Right cardiac atrium (tissue), 5 donors: Measurements from ENCODE around the gene AQP1. TPM values are rescaled to one million over a fixed set of nuclear protein-coding genes. Genes with fewer than 3 reads are reported as not detected.
A peak's percentile ranks its signal among the peaks of the same experiment; 100 is the strongest.

Experiments used
- ATAC-seq, 2 donors: fragments of 200-7000 bp; cut with Tn5 transposase; one replicate each; pipeline versions ENCODE4 v1.8.0 to v1.9.1; 2020; ENCODE audit warnings: moderate library complexity in 2 of 2, mild to moderate bottlenecking in 1 of 2
- DNase-seq, 3 donors: peaks; one replicate each; pipeline ENCODE4 v3.0.0-alpha.2; 2020
- H3K27ac ChIP-seq: one replicate; pipeline ENCODE4 v1.5.1; 2013; ENCODE audit warnings: mild to moderate bottlenecking, low read length, control low read depth, moderate library complexity
- H3K27me3 ChIP-seq: one replicate; pipeline ENCODE4 v1.6.1; 2013; ENCODE audit not compliant: control insufficient read depth, insufficient read depth
- H3K4me1 ChIP-seq: one replicate; pipeline ENCODE4 v1.6.1; 2013; ENCODE audit warnings: low read length; ENCODE audit not compliant: control insufficient read depth, insufficient read depth
- H3K4me3 ChIP-seq: one replicate; pipeline ENCODE4 v1.5.1; 2013; ENCODE audit warnings: low read length, control low read depth
- H3K9me3 ChIP-seq: one replicate; pipeline ENCODE4 v1.6.1; 2013; ENCODE audit warnings: low read length; ENCODE audit not compliant: control insufficient read depth
- WGBS: extraction: QIAGEN DNeasy Blood & Tissue Kit; methylation state at CpG from one replicate; pipeline ENCODE4 v1.1.7; 2013; 5-methylcytosine and 5-hydroxymethylcytosine counted together
- intact Hi-C, 4 donors: fragments of 100-400 bp; cut with DNase I; formaldehyde crosslinking; loops; one replicate each; pipeline versions ENCODE4 v1.11.0 to v1.14.0; 2022 to 2023
- polyA plus RNA-seq: library from polyadenylated mRNA; stranded (reverse); fragments of 200-250 nt; gene quantifications from one replicate; pipeline ENCODE4 v1.2.3, GENCODE V29; 2013
- total RNA-seq, 4 donors: library from RNA; stranded (reverse); fragmentation: NEBNext Ultra II Directional; extraction: Animal tissue kit (Norgen Biotek cat#: 25700); gene quantifications; one replicate each; pipeline ENCODE4 v1.2.1, GENCODE V29; 2021
- donor health status: healthy with polysubstance abuse.
- donor health status: DM: no; HTN: yes; CAD: no.
- donor health status: DM: no; HTN: no; CAD: no.
- donor health status: DM: no; HTN: yes; CAD: no; lungs with severe emphysema.
- donor health status: DM: yes; HTN: yes; CAD: no.

AQP1 gene
- total and polyA plus RNA-seq, 5 donors, result 187 to 254 (median 219) TPM

GRCh38 chr7:30928254-30928872 is 16.7 kb downstream of the AQP1 start:
- no peak overlapping the region for H3K4me3 ChIP-seq
- intact Hi-C loops, result no loop called here
- no peaks in the 10 kb centered on the region for H3K9me3 ChIP-seq
- no peak overlapping the region for H3K27ac ChIP-seq
- peak in 1 of 2 donors; percentile 3 for ATAC-seq
- DNase-seq, result peak in 2 of 3 donors; percentile 7 to 12
- peaks cover 9% of the 10 kb centered on the region for H3K4me1 ChIP-seq
- no peaks in the 10 kb centered on the region for H3K27me3 ChIP-seq
- 96% methylated on average over 13 of the region's 13 CpGs for WGBS

- H3K4me1 ChIP-seq, result peaks cover 9% of the 10 kb centered on the region
- no peak overlapping the region for H3K4me3 ChIP-seq
- ATAC-seq, result no peak
- 81% methylated on average over 4 of the region's 4 CpGs for WGBS
- no peak overlapping the region for H3K27ac ChIP-seq
- H3K9me3 ChIP-seq, result no peaks in the 10 kb centered on the region
- intact Hi-C loops, result no loop called here
- peak in 1 of 3 donors; percentile 4 for DNase-seq
- H3K27me3 ChIP-seq, result no peaks in the 10 kb centered on the region
Measured at GRCh38 chr7:30929686-30930085, 18.0 kb downstream of the AQP1 start.

GRCh38 chr7:30930621-30931020 is 19.0 kb downstream of the AQP1 start:
- DNase-seq (peak; percentile 15 to 56 (median 52)), ATAC-seq (no peak)
- Histone ChIP-seq H3K4me3 (no peak overlapping the region), H3K9me3 (no peaks in the 10 kb centered on the region), H3K27me3 (no peaks in the 10 kb centered on the region), H3K4me1 (peaks cover 9% of the 10 kb centered on the region), H3K27ac (no peak overlapping the region)
- intact Hi-C loops, result no loop called here
- 30% methylated on average over 8 of the region's 8 CpGs for WGBS

- H3K27ac ChIP-seq, result peak overlapping the region; percentile 63
- peak; percentile 7 to 82 (median 79) for DNase-seq
- no peaks in the 10 kb centered on the region for H3K27me3 ChIP-seq
- intact Hi-C loops, result no loop called here
- H3K4me1 ChIP-seq, result peaks cover 6% of the 10 kb centered on the region
- whole genome bisulfite sequencing, result 47% methylated on average over 24 of the region's 24 CpGs
- ATAC-seq, result peak in 1 of 2 donors; percentile 53
- H3K9me3 ChIP-seq, result no peaks in the 10 kb centered on the region
- H3K4me3 ChIP-seq, result no peak overlapping the region
Measured at GRCh38 chr7:30931161-30931928, 19.7 kb downstream of the AQP1 start.

- H3K4me3 ChIP-seq, result no peak overlapping the region
- H3K9me3 ChIP-seq, result no peaks in the 10 kb centered on the region
- H3K27ac ChIP-seq, result no peak overlapping the region
- WGBS, result 86% methylated on average over 9 of the region's 9 CpGs
- DNase-seq (peak in 1 of 3 donors; percentile 16), ATAC-seq (no peak)
- H3K27me3 ChIP-seq, result no peaks in the 10 kb centered on the region
- peaks cover 6% of the 10 kb centered on the region for H3K4me1 ChIP-seq
- intact Hi-C loops, result no loop called here
Measured at GRCh38 chr7:30931929-30932540, 20.4 kb downstream of the AQP1 start.

GRCh38 chr7:30932562-30932961 is 20.9 kb downstream of the AQP1 start:
- ATAC-seq, result no peak
- Histone ChIP-seq H3K9me3 (no peaks in the 10 kb centered on the region), H3K4me3 (no peak overlapping the region), H3K27me3 (no peaks in the 10 kb centered on the region), H3K4me1 (peaks cover 6% of the 10 kb centered on the region), H3K27ac (no peak overlapping the region)
- WGBS, result 74% methylated on average over 6 of the region's 6 CpGs
- intact Hi-C loops, result no loop called here
- peak in 1 of 3 donors; percentile 13 for DNase-seq

- DNase-seq (peak in 2 of 3 donors; percentile 37 to 51), ATAC-seq (no peak)
- Histone ChIP-seq H3K9me3 (no peaks in the 10 kb centered on the region), H3K27me3 (no peaks in the 10 kb centered on the region), H3K27ac (no peak overlapping the region), H3K4me3 (no peak overlapping the region), H3K4me1 (peaks cover 6% of the 10 kb centered on the region)
- intact Hi-C loops, result no loop called here
- WGBS, result 80% methylated on average over 26 of the region's 26 CpGs
Measured at GRCh38 chr7:30933124-30933974, 21.7 kb downstream of the AQP1 start.

GRCh38 chr7:30934225-30934624 is 22.6 kb downstream of the AQP1 start:
- 96% methylated on average over 5 of the region's 5 CpGs for WGBS
- H3K9me3 ChIP-seq, result no peaks in the 10 kb centered on the region
- ATAC-seq, result no peak
- no peak overlapping the region for H3K27ac ChIP-seq
- peak in 1 of 3 donors; percentile 13 for DNase-seq
- intact Hi-C loops, result no loop called here
- H3K4me1 ChIP-seq, result peaks cover 6% of the 10 kb centered on the region
- H3K27me3 ChIP-seq, result no peaks in the 10 kb centered on the region
- H3K4me3 ChIP-seq, result no peak overlapping the region

GRCh38 chr7:30934732-30935568 is 23.3 kb downstream of the AQP1 start:
- Histone ChIP-seq H3K9me3 (no peaks in the 10 kb centered on the region), H3K27me3 (no peaks in the 10 kb centered on the region), H3K4me3 (no peak overlapping the region), H3K27ac (peak overlapping the region; percentile 18), H3K4me1 (peaks cover 6% of the 10 kb centered on the region)
- intact Hi-C loops, result no loop called here
- 64% methylated on average over 6 of the region's 6 CpGs for WGBS
- peak in 1 of 3 donors; percentile 47 for DNase-seq
- ATAC-seq, result no peak

- Histone ChIP-seq H3K4me1 (peaks cover 6% of the 10 kb centered on the region), H3K27ac (no peak overlapping the region)
Measured at GRCh38 chr7:30935569-30935877, 23.9 kb downstream of the AQP1 start.

More at GRCh38 chr7:30935569-30935877, 23.9 kb downstream of the AQP1 start:
- DNase-seq (no peak), ATAC-seq (no peak)
- Histone ChIP-seq H3K4me3 (no peak overlapping the region), H3K9me3 (no peaks in the 10 kb centered on the region), H3K27me3 (no peaks in the 10 kb centered on the region)
- WGBS, result 92% methylated on average over 3 of the region's 3 CpGs
- intact Hi-C loops, result no loop called here
